Measurements from ENCODE around the gene GORAB. TPM values are rescaled to one million over a fixed set of nuclear protein-coding genes. Genes with fewer than 3 reads are reported as not detected.

GORAB gene, protein sequence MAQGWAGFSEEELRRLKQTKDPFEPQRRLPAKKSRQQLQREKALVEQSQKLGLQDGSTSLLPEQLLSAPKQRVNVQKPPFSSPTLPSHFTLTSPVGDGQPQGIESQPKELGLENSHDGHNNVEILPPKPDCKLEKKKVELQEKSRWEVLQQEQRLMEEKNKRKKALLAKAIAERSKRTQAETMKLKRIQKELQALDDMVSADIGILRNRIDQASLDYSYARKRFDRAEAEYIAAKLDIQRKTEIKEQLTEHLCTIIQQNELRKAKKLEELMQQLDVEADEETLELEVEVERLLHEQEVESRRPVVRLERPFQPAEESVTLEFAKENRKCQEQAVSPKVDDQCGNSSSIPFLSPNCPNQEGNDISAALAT
- 4.9 TPM for total RNA-seq

DNA sequence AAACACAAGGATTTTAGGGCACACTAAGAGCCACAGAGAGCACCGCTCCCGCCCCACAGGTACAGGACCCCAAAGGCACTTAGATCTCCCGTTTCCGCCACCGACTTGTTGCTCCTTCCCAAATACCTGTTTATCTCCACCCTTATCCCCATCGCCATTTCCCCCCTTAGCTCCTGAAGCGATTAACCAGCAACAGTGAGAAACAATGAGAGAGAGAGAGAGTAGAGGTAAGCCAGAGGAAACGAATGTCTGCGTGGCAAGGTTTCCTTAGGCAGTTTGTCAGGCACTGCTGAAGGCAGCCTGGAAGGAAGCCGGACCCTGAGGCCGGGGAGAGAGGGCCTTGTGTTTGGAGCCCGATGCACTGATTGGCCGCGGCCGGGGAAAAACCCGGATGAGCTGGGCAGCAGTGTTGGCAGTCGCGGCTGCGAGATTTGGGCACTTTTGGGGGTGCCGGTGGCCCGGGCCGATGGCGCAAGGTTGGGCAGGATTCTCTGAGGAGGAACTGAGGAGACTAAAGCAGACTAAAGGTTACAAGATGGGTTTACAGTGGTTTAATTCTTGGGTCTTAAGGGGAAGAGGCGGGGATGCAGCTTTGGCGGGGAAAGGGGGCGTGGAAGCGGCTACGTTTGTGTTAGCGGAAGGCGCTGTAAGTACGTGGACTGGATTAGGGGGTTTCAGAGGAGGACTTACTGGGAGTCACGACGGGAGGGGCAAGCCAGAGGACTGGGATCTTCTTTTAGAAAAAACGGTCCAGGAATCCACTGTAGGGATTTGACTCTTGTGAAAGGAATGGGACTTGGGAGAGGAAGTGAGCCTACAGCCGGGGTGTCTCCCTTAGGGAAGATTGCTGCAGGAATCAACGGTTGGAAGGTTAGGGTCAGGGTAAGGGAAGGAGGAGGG is at the start of gene GORAB:
GORAB (plus strand) TSS at position 409 of the 900 bp plus-strand sequence; CDS start at position 467, 58 bp downstream.
- TF ChIP-seq, protein P1, sequence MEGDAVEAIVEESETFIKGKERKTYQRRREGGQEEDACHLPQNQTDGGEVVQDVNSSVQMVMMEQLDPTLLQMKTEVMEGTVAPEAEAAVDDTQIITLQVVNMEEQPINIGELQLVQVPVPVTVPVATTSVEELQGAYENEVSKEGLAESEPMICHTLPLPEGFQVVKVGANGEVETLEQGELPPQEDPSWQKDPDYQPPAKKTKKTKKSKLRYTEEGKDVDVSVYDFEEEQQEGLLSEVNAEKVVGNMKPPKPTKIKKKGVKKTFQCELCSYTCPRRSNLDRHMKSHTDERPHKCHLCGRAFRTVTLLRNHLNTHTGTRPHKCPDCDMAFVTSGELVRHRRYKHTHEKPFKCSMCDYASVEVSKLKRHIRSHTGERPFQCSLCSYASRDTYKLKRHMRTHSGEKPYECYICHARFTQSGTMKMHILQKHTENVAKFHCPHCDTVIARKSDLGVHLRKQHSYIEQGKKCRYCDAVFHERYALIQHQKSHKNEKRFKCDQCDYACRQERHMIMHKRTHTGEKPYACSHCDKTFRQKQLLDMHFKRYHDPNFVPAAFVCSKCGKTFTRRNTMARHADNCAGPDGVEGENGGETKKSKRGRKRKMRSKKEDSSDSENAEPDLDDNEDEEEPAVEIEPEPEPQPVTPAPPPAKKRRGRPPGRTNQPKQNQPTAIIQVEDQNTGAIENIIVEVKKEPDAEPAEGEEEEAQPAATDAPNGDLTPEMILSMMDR (IDR thresholded peaks at IDR 0.05), result no peak

DNA sequence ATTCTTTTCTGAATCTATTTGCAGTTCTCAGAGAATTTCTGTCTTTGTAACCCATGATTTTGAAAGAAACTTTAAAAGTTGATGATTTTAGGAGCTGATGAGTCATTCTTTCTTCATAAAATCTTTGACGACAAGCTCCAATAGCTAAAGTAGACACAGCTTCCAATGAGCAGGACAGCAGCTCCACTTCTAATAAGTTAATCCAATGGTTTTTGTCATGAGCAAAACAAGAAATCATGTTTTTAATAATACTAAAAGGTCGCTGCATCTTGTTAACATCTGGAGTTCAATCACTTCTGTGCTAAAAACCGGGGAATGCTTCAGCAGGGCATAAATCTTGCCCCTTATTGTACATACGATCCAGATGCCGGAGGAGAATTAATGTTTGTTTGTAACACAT is 48.9 kb upstream of the GORAB start:
- TF ChIP-seq, protein P1 (IDR thresholded peaks at IDR 0.05), result no peak
- H3K4me1 ChIP-seq, result no peaks in the 10 kb centered on the region
- intact Hi-C loops (cut with DNase I), result no loop called here
- H3K9me3 ChIP-seq, result no peaks in the 10 kb centered on the region
- no peaks in the 10 kb centered on the region for H3K27me3 ChIP-seq
- no peaks in the 10 kb centered on the region for H3K36me3 ChIP-seq
- H3K27ac ChIP-seq, result no peak overlapping the region
- no peak for DNase-seq (ENCODE audit: low spot score in 2 of 2)
- no peak overlapping the region for H3K4me3 ChIP-seq

More for the DNA sequence above, at the start of gene GORAB:
- Histone ChIP-seq H3K36me3 (no peaks in the 10 kb centered on the region), H3K4me1 (peaks cover 5 to 7% of the 10 kb centered on the region in 2 donors), H3K9me3 (no peaks in the 10 kb centered on the region), H3K27me3 (no peaks in the 10 kb centered on the region), H3K27ac (peak within 1 kb of the TSS; percentile 90 to 94), H3K4me3 (peak within 1 kb of the TSS; percentile 69 to 72)
- peak; percentile 74 to 95 for DNase-seq (ENCODE audit: low spot score in 2 of 2)
- intact Hi-C loops (cut with DNase I), result loop anchor here (2.0 to 10.0 kb wide), 6 partner anchors 31 to 233 kb away; no protein-coding TSS in a partner anchor

DNA sequence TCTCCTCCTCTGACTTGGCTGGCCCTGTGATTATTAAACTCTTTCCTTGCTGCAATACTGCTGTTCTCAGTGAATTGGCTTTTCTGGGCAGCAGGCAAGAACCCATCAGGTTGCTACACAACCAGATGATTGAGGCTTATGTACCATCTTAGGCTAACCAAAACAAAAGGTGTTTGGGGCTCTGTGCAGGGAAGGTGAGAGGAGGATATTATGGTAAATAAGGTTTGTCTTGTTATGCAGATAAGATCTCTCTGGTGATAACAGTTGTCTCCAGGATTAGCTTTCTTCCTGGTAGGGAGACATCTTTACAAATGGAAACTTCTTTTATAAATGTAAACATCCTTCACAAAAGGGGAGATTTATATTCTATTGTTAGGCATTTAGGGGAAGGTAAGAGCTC is 44.5 kb upstream of the GORAB start:
- intact Hi-C loops (cut with DNase I), result no loop called here
- Histone ChIP-seq H3K9me3 (no peaks in the 10 kb centered on the region), H3K27ac (no peak overlapping the region), H3K4me3 (no peak overlapping the region), H3K36me3 (no peaks in the 10 kb centered on the region), H3K4me1 (no peaks in the 10 kb centered on the region), H3K27me3 (no peaks in the 10 kb centered on the region)
- TF ChIP-seq, protein P1 (IDR thresholded peaks at IDR 0.05), result no peak
- no peak for DNase-seq (ENCODE audit: low spot score in 2 of 2)

DNA sequence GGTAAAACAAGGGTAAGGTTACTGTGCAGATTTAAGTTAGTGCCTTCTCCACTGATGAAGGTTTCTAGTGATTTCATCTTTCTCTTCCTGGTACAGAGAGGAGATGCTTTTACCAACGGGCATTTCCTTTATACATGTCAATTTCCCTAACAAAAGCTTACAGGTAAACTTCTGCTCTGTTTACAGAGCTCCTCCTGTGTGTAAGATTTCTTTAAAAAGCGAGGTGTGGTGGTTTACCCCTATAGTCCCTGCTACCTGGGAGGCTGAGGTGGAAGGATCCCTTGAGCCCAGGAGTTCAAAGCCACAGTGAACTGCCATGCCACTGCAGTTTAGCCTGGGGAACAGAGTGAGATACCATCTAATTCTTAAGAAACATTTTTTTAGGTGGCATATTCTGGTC is 40.7 kb upstream of the GORAB start:
- H3K4me3 ChIP-seq, result no peak overlapping the region
- peaks cover 3 to 13% of the 10 kb centered on the region in 2 donors for H3K4me1 ChIP-seq
- TF ChIP-seq, protein P1 (IDR thresholded peaks at IDR 0.05), result no peak
- H3K27ac ChIP-seq, result no peak overlapping the region
- intact Hi-C loops (cut with DNase I), result no loop called here
- H3K36me3 ChIP-seq, result no peaks in the 10 kb centered on the region
- DNase-seq (ENCODE audit: low spot score in 2 of 2), result no peak
- H3K27me3 ChIP-seq, result no peaks in the 10 kb centered on the region
- no peaks in the 10 kb centered on the region for H3K9me3 ChIP-seq

DNA sequence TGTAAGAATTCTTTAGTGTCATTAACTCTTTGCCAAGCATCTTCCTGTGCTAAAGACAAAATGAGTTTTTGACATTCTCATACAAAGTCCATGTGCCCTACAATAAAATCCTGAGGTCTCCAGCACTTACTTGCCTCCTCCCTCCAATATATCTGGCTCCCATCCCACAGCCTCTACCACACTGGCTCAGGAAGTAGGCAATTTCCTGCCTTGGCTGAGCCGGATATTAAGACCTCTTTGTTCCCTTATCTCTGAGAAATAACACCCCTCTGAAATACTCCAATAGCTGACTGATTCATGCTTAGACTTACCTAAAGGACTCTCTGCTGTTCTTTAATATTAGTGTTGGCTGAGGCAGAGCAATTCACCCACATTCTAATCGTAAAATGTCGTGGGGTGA is 37.6 kb upstream of the GORAB start:
- Histone ChIP-seq H3K4me3 (no peak overlapping the region), H3K27ac (peak overlapping the region in 1 of 2 donors; percentile 53), H3K36me3 (no peaks in the 10 kb centered on the region), H3K9me3 (no peaks in the 10 kb centered on the region), H3K4me1 (peaks cover 3 to 13% of the 10 kb centered on the region in 2 donors), H3K27me3 (no peaks in the 10 kb centered on the region)
- DNase-seq (ENCODE audit: low spot score in 2 of 2), result no peak
- intact Hi-C loops (cut with DNase I), result no loop called here
- TF ChIP-seq, protein P1 (IDR thresholded peaks at IDR 0.05), result no peak
